Astrocyte (in vitro differentiated cells and primary cell): Measurements from ENCODE around the gene ASAP2. TPM values are rescaled to one million over a fixed set of nuclear protein-coding genes. Genes with fewer than 3 reads are reported as not detected.
A peak's percentile ranks its signal among the peaks of the same experiment; 100 is the strongest.

ENCODE experiments used
- DNase-seq: peaks from one replicate; pipeline ENCODE4 v3.0.0-alpha.2; 2010; ENCODE audit warnings: low read depth
- FAIRE-seq: peaks from 2 replicates; lab custom pipeline; 2011; peaks lifted over from hg19 to GRCh38; lab: Jason Lieb, UNC
- H2AFZ ChIP-seq: 2 replicates; pipeline ENCODE4 v1.6.0; 2012; ENCODE audit warnings: low read depth, low read length, inconsistent platforms
- H3K27ac ChIP-seq: 2 replicates; pipeline ENCODE4 v1.5.1; 2011; ENCODE audit warnings: low read depth, low read length, inconsistent platforms
- H3K27me3 ChIP-seq: 2 replicates; pipeline ENCODE4 v1.6.0; 2011; ENCODE audit warnings: low read length, inconsistent platforms; ENCODE audit not compliant: insufficient read depth
- H3K36me3 ChIP-seq: 2 replicates; pipeline ENCODE4 v1.5.1; 2011; ENCODE audit warnings: low read length, inconsistent platforms; ENCODE audit not compliant: insufficient read depth
- H3K4me1 ChIP-seq: 2 replicates; pipeline ENCODE4 v1.5.1; 2011; ENCODE audit warnings: low read length, inconsistent platforms; ENCODE audit not compliant: insufficient read depth
- H3K4me2 ChIP-seq: 2 replicates; pipeline ENCODE4 v1.6.0; 2012; ENCODE audit warnings: low read length, inconsistent platforms
- H3K4me3 ChIP-seq: 2 replicates; pipeline ENCODE4 v1.5.1; 2011; ENCODE audit warnings: low read depth, mild to moderate bottlenecking, low read length, inconsistent platforms; ENCODE audit not compliant: insufficient read depth
- H3K79me2 ChIP-seq: 2 replicates; pipeline ENCODE4 v1.6.0; 2012; ENCODE audit warnings: mild to moderate bottlenecking, low read length, inconsistent platforms; ENCODE audit not compliant: insufficient read depth
- H3K9ac ChIP-seq: 2 replicates; pipeline ENCODE4 v1.6.0; 2012; ENCODE audit warnings: mild to moderate bottlenecking, low read length, inconsistent platforms
- H3K9me3 ChIP-seq: 2 replicates; pipeline ENCODE4 v1.5.1; 2012; ENCODE audit warnings: low read depth, mild to moderate bottlenecking, low read length, inconsistent platforms; ENCODE audit not compliant: insufficient read depth
- H4K20me1 ChIP-seq: 2 replicates; pipeline ENCODE4 v1.6.0; 2012; ENCODE audit warnings: low read length, inconsistent platforms; ENCODE audit not compliant: insufficient read depth
- H3K27ac Mint-ChIP-seq: one replicate; pipeline ENCODE4 v1.8.0; 2021; ENCODE audit warnings: mild to moderate bottlenecking, mixed read lengths; ENCODE audit not compliant: unreplicated experiment
- H3K27me3 Mint-ChIP-seq: one replicate; pipeline ENCODE4 v1.8.0; 2021; ENCODE audit warnings: low read depth, mixed read lengths; ENCODE audit not compliant: unreplicated experiment
- H3K36me3 Mint-ChIP-seq: one replicate; pipeline ENCODE4 v1.8.0; 2021; ENCODE audit warnings: low read depth, mixed read lengths; ENCODE audit not compliant: unreplicated experiment
- H3K4me1 Mint-ChIP-seq: one replicate; pipeline ENCODE4 v1.8.0; 2021; ENCODE audit warnings: low read depth, mixed read lengths; ENCODE audit not compliant: unreplicated experiment
- H3K4me3 Mint-ChIP-seq: one replicate; pipeline ENCODE4 v1.8.0; 2021; ENCODE audit warnings: mild to moderate bottlenecking, moderate library complexity, mixed read lengths; ENCODE audit not compliant: unreplicated experiment
- H3K9me3 Mint-ChIP-seq: one replicate; pipeline ENCODE4 v1.8.0; 2021; ENCODE audit warnings: mild to moderate bottlenecking, mixed read lengths; ENCODE audit not compliant: unreplicated experiment
- EZH2 ChIP-seq: IDR thresholded peaks from 2 replicates; pipeline ENCODE4 v1.6.1; 2012; ENCODE audit warnings: mild to moderate bottlenecking, low read length, inconsistent platforms; ENCODE audit not compliant: insufficient read depth
- total RNA-seq: library from RNA; stranded (reverse); gene quantifications from 2 replicates; pipeline ENCODE4 v1.2.1, GENCODE V29; 2021
- TF ChIP-seq, protein P1 (sequence below): IDR thresholded peaks from 2 replicates; pipeline ENCODE4 v1.5.1; 2011; ENCODE audit warnings: low read depth, mild to moderate bottlenecking, inconsistent platforms, low read length, moderate library complexity; ENCODE audit not compliant: insufficient read depth

ASAP2 gene
- total RNA-seq, 1 donor from 2014 or later: 62.6 TPM

DNA sequence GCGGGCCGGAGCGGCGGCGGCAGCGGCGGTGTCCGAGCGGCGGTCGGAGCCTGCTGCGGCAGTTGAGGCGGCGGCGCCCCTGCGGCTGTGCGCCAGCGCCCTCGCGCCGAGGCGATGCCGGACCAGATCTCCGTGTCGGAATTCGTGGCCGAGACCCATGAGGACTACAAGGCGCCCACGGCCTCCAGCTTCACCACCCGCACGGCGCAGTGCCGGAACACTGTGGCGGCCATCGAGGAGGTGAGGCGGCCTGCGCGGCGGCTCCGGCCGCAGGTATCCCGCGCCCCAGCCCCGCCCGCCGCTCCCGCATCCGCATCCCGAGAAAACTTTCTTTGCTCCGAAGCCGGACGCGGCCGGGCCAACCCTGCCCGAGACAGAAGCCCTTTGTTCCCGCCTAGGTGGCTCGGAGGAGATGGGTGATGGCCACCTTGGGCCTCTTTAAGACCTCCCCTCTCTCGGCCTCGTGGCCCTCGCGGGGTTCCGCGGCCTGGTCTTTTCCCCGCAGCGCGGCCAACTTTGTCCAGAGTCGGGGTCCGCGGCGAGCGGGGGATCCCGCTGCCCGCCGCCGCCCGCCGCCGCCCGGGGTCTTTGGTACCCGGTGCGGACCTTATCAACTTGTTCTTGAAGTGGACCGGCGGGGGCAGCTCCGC lies 504 bp downstream of the ASAP2 start:
- TF ChIP-seq, protein P1, sequence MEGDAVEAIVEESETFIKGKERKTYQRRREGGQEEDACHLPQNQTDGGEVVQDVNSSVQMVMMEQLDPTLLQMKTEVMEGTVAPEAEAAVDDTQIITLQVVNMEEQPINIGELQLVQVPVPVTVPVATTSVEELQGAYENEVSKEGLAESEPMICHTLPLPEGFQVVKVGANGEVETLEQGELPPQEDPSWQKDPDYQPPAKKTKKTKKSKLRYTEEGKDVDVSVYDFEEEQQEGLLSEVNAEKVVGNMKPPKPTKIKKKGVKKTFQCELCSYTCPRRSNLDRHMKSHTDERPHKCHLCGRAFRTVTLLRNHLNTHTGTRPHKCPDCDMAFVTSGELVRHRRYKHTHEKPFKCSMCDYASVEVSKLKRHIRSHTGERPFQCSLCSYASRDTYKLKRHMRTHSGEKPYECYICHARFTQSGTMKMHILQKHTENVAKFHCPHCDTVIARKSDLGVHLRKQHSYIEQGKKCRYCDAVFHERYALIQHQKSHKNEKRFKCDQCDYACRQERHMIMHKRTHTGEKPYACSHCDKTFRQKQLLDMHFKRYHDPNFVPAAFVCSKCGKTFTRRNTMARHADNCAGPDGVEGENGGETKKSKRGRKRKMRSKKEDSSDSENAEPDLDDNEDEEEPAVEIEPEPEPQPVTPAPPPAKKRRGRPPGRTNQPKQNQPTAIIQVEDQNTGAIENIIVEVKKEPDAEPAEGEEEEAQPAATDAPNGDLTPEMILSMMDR: no peak
- no peak for TF ChIP-seq EZH2
- H3K4me2 ChIP-seq: peak overlapping the region; percentile 100
- H3K9ac ChIP-seq: peak overlapping the region; percentile 93
- H3K4me1 ChIP-seq: peaks cover 22% of the 10 kb centered on the region
- no peaks in the 10 kb centered on the region for H3K9me3 ChIP-seq
- Mint-ChIP-seq H3K4me3 (peak overlapping the region; percentile 82), H3K27me3 (no peaks in the 10 kb centered on the region), H3K27ac (no peak overlapping the region), H3K9me3 (no peaks in the 10 kb centered on the region), H3K4me1 (peaks cover 28% of the 10 kb centered on the region), H3K36me3 (peaks cover 3% of the 10 kb centered on the region)
- H3K27me3 ChIP-seq: no peaks in the 10 kb centered on the region
- H3K4me3 ChIP-seq: peak overlapping the region; percentile 82
- H4K20me1 ChIP-seq: peaks cover 37% of the 10 kb centered on the region
- H3K79me2 ChIP-seq: peaks cover 52% of the 10 kb centered on the region
- no peak for FAIRE-seq
- peak overlapping the region; percentile 75 for H3K27ac ChIP-seq
- no peak for DNase-seq
- peaks cover 3% of the 10 kb centered on the region for H3K36me3 ChIP-seq
- H2AFZ ChIP-seq: peak overlapping the region; percentile 64

GRCh38 chr2:9207641-9208311 lies 1.2 kb downstream of the ASAP2 start:
- H3K9me3 ChIP-seq: no peaks in the 10 kb centered on the region
- H3K36me3 ChIP-seq: peaks cover 4% of the 10 kb centered on the region
- H2AFZ ChIP-seq: no peak overlapping the region
- DNase-seq: no peak
- peak overlapping the region; percentile 75 for H3K27ac ChIP-seq
- H3K27me3 ChIP-seq: no peaks in the 10 kb centered on the region
- peak overlapping the region; percentile 82 for H3K4me3 ChIP-seq
- Mint-ChIP-seq H3K27ac (peak overlapping the region; percentile 90), H3K4me1 (peaks cover 26% of the 10 kb centered on the region), H3K4me3 (peak overlapping the region; percentile 95), H3K36me3 (peaks cover 3% of the 10 kb centered on the region), H3K9me3 (no peaks in the 10 kb centered on the region), H3K27me3 (no peaks in the 10 kb centered on the region)
- H3K4me2 ChIP-seq: peak overlapping the region; percentile 100
- H3K79me2 ChIP-seq: peaks cover 58% of the 10 kb centered on the region
- H4K20me1 ChIP-seq: peaks cover 43% of the 10 kb centered on the region
- peaks cover 22% of the 10 kb centered on the region for H3K4me1 ChIP-seq
- FAIRE-seq: no peak
- no peak for TF ChIP-seq EZH2
- TF ChIP-seq, protein P1: no peak
- H3K9ac ChIP-seq: peak overlapping the region; percentile 93
